Measurements from ENCODE around the gene CDC14A.

CDC14A gene

GRCh38 chr1:100482748-100483147 lies 130.4 kb downstream of the CDC14A start:
- in situ Hi-C loops (cut with HindIII; ENCODE audit: low pct_unique_long_range_greater_than_20kb, low sequenced_read_pairs), result no loop called here
- TF ChIP-seq JUND (IDR thresholded peaks at IDR 0.05; ENCODE audit: low read depth), result no peak
- no peak for DNase-seq (ENCODE audit: low read depth in 1 of 2, low spot score in 1 of 2)

GRCh38 chr1:100483230-100483629 lies 130.9 kb downstream of the CDC14A start:
- in situ Hi-C loops (cut with HindIII; ENCODE audit: low pct_unique_long_range_greater_than_20kb, low sequenced_read_pairs), result no loop called here

GRCh38 chr1:100485855-100486258 lies 133.6 kb downstream of the CDC14A start:
- peak; percentile 47; the same call in 1 of the 2 replicates for TF ChIP-seq JUND (IDR thresholded peaks at IDR 0.05; ENCODE audit: low read depth)
- in situ Hi-C loops (cut with HindIII; ENCODE audit: low pct_unique_long_range_greater_than_20kb, low sequenced_read_pairs), result no loop called here
- DNase-seq (ENCODE audit: low read depth in 1 of 2, low spot score in 1 of 2), result peak in 1 of 2 experiments; percentile 41

More at GRCh38 chr1:100483230-100483629, 130.9 kb downstream of the CDC14A start:
- DNase-seq (ENCODE audit: low read depth in 1 of 2, low spot score in 1 of 2), result no peak
- no peak for TF ChIP-seq JUND (IDR thresholded peaks at IDR 0.05; ENCODE audit: low read depth)

GRCh38 chr1:100494393-100495084 lies 142.2 kb downstream of the CDC14A start:
- no peak for DNase-seq (ENCODE audit: low read depth in 1 of 2, low spot score in 1 of 2)
- in situ Hi-C loops (cut with HindIII; ENCODE audit: low pct_unique_long_range_greater_than_20kb, low sequenced_read_pairs), result no loop called here
- no peak for TF ChIP-seq JUND (IDR thresholded peaks at IDR 0.05; ENCODE audit: low read depth)

- DNase-seq (ENCODE audit: low read depth in 1 of 2, low spot score in 1 of 2), result no peak
- no peak for TF ChIP-seq JUND (IDR thresholded peaks at IDR 0.05; ENCODE audit: low read depth)
- in situ Hi-C loops (cut with HindIII; ENCODE audit: low pct_unique_long_range_greater_than_20kb, low sequenced_read_pairs), result no loop called here
These were observed 144.6 kb downstream of the CDC14A start for GRCh38 chr1:100496896-100497295.

- DNase-seq (ENCODE audit: low read depth in 1 of 2, low spot score in 1 of 2), result no peak
- in situ Hi-C loops (cut with HindIII; ENCODE audit: low pct_unique_long_range_greater_than_20kb, low sequenced_read_pairs), result no loop called here
- TF ChIP-seq JUND (IDR thresholded peaks at IDR 0.05; ENCODE audit: low read depth), result no peak
These were observed 145.5 kb downstream of the CDC14A start for GRCh38 chr1:100497796-100498195.

GRCh38 chr1:100499194-100499811 lies 147.0 kb downstream of the CDC14A start:
- TF ChIP-seq JUND (IDR thresholded peaks at IDR 0.05; ENCODE audit: low read depth), result no peak
- in situ Hi-C loops (cut with HindIII; ENCODE audit: low pct_unique_long_range_greater_than_20kb, low sequenced_read_pairs), result no loop called here
- DNase-seq (ENCODE audit: low read depth in 1 of 2, low spot score in 1 of 2), result no peak

- peak in 1 of 2 experiments; percentile 63 for DNase-seq (ENCODE audit: low read depth in 1 of 2, low spot score in 1 of 2)
- in situ Hi-C loops (cut with HindIII; ENCODE audit: low pct_unique_long_range_greater_than_20kb, low sequenced_read_pairs), result no loop called here
- TF ChIP-seq JUND (IDR thresholded peaks at IDR 0.05; ENCODE audit: low read depth), result no peak
These were observed 149.9 kb downstream of the CDC14A start for GRCh38 chr1:100502052-100502792.

GRCh38 chr1:100506217-100506616 lies 153.9 kb downstream of the CDC14A start:
- in situ Hi-C loops (cut with HindIII; ENCODE audit: low pct_unique_long_range_greater_than_20kb, low sequenced_read_pairs), result no loop called here
- TF ChIP-seq JUND (IDR thresholded peaks at IDR 0.05; ENCODE audit: low read depth), result no peak
- no peak for DNase-seq (ENCODE audit: low read depth in 1 of 2, low spot score in 1 of 2)

GRCh38 chr1:100510451-100510850 lies 158.1 kb downstream of the CDC14A start:
- DNase-seq (ENCODE audit: low read depth in 1 of 2, low spot score in 1 of 2), result no peak
- no peak for TF ChIP-seq JUND (IDR thresholded peaks at IDR 0.05; ENCODE audit: low read depth)
- in situ Hi-C loops (cut with HindIII; ENCODE audit: low pct_unique_long_range_greater_than_20kb, low sequenced_read_pairs), result no loop called here

GRCh38 chr1:100511058-100511457 lies 158.8 kb downstream of the CDC14A start:
- no peak for DNase-seq (ENCODE audit: low read depth in 1 of 2, low spot score in 1 of 2)
- no peak for TF ChIP-seq JUND (IDR thresholded peaks at IDR 0.05; ENCODE audit: low read depth)
- in situ Hi-C loops (cut with HindIII; ENCODE audit: low pct_unique_long_range_greater_than_20kb, low sequenced_read_pairs), result no loop called here

GRCh38 chr1:100511773-100512172 lies 159.5 kb downstream of the CDC14A start:
- no peak for TF ChIP-seq JUND (IDR thresholded peaks at IDR 0.05; ENCODE audit: low read depth)
- no peak for DNase-seq (ENCODE audit: low read depth in 1 of 2, low spot score in 1 of 2)

GRCh38 chr1:100512803-100513352 lies 160.6 kb downstream of the CDC14A start:
- in situ Hi-C loops (cut with HindIII; ENCODE audit: low pct_unique_long_range_greater_than_20kb, low sequenced_read_pairs), result no loop called here
- DNase-seq (ENCODE audit: low read depth in 1 of 2, low spot score in 1 of 2), result no peak
- TF ChIP-seq JUND (IDR thresholded peaks at IDR 0.05; ENCODE audit: low read depth), result no peak

More at GRCh38 chr1:100511773-100512172, 159.5 kb downstream of the CDC14A start:
- in situ Hi-C loops (cut with HindIII; ENCODE audit: low pct_unique_long_range_greater_than_20kb, low sequenced_read_pairs), result no loop called here

Data from T47D (cell line).